Aorta (tissue), 4 donors: ENCODE data around the gene GARRE1. TPM values are rescaled to one million over a fixed set of nuclear protein-coding genes. Genes with fewer than 3 reads are reported as not detected.

Source experiments
- polyA plus RNA-seq, 2 donors: library from polyadenylated mRNA; stranded (reverse); fragments of 200-250 nt; gene quantifications; one replicate each; pipeline ENCODE4 v1.2.3, GENCODE V29; 2013
- total RNA-seq, 2 donors: library from RNA; stranded (reverse); fragmentation: NEBNext Ultra II Directional; extraction: Animal tissue kit (Norgen Biotek cat#: 25700); gene quantifications; one replicate each; pipeline ENCODE4 v1.2.1, GENCODE V29; 2021
- donor health status: healthy with polysubstance abuse.
- donor health status: Bipolar disorder and iron deficiency.
- donor health status: DM: no; HTN: no; CAD: no.
- donor health status: DM: yes; HTN: yes; CAD: no.

GARRE1 gene
- total and polyA plus RNA-seq, 4 donors, result 3.0 to 73.2 (median 30.1) TPM

Other genes starting within 250 kb of the GARRE1 start
- 100 to 1,000 TPM in 1 of 2 donors, 10 to 100 TPM in 1; 86.5 to 108 TPM for gene LSM14A, start 82.0 kb upstream of the GARRE1 start, total RNA-seq
- 10 to 100 TPM; 80.4 to 88.5 TPM for gene LSM14A, start 82.0 kb upstream of the GARRE1 start, polyA plus RNA-seq
- gene GPI, start 110.6 kb downstream of the GARRE1 start, total RNA-seq, result 100 to 1,000 TPM; 131 to 197 TPM
- gene GPI, start 110.6 kb downstream of the GARRE1 start, polyA plus RNA-seq, result 100 to 1,000 TPM in 1 of 2 donors, 10 to 100 TPM in 1; 51.0 to 128 TPM
- gene PDCD2L, start 149.8 kb downstream of the GARRE1 start, total RNA-seq, result 1 to 10 TPM; 5.6 to 6.0 TPM
- gene PDCD2L, start 149.8 kb downstream of the GARRE1 start, polyA plus RNA-seq, result 10 to 100 TPM in 1 of 2 donors, 1 to 10 TPM in 1; 6.1 to 12.3 TPM
- gene UBA2, start 173.8 kb downstream of the GARRE1 start, total RNA-seq, result 100 to 1,000 TPM in 1 of 2 donors, 10 to 100 TPM in 1; 87.3 to 152 TPM
- gene UBA2, start 173.8 kb downstream of the GARRE1 start, polyA plus RNA-seq, result 100 to 1,000 TPM; 114 to 134 TPM
- gene WTIP, start 227.2 kb downstream of the GARRE1 start, total RNA-seq, result 10 to 100 TPM; 74.0 to 89.3 TPM
- gene WTIP, start 227.2 kb downstream of the GARRE1 start, polyA plus RNA-seq, result 10 to 100 TPM; 52.0 to 73.4 TPM